Chondrocyte (in vitro differentiated cells): ENCODE measurements around the gene ARHGAP27. TPM values are rescaled to one million over a fixed set of nuclear protein-coding genes. Genes with fewer than 3 reads are reported as not detected.
A peak's percentile ranks its signal among the peaks of the same experiment; 100 is the strongest.

Source experiments
- DNase-seq: peaks from one replicate; pipeline ENCODE4 v3.0.0; 2021; ENCODE audit warnings: mixed read lengths, low spot score
- H3K27ac Mint-ChIP-seq: one replicate; pipeline ENCODE4 v1.8.0; 2021; ENCODE audit warnings: mild to moderate bottlenecking, moderate library complexity, mixed read lengths; ENCODE audit not compliant: unreplicated experiment
- H3K27me3 Mint-ChIP-seq: 2 replicates; pipeline ENCODE4 v1.8.0; 2021; ENCODE audit warnings: low read depth, mixed read lengths
- H3K36me3 Mint-ChIP-seq: 2 replicates; pipeline ENCODE4 v1.8.0; 2021; ENCODE audit warnings: low read depth, mixed read lengths
- H3K4me1 Mint-ChIP-seq: 2 replicates; pipeline ENCODE4 v1.8.0; 2021; ENCODE audit warnings: low read depth, mild to moderate bottlenecking, mixed read lengths
- H3K4me3 Mint-ChIP-seq: one replicate; pipeline ENCODE4 v1.8.0; 2021; ENCODE audit warnings: mild to moderate bottlenecking, moderate library complexity, mixed read lengths; ENCODE audit not compliant: unreplicated experiment
- H3K9me3 Mint-ChIP-seq: 2 replicates; pipeline ENCODE4 v1.8.0; 2021; ENCODE audit warnings: low read depth, mixed read lengths
- CTCF ChIP-seq: fragments of 200-600 bp; sonication (generic); IDR thresholded peaks from 2 replicates; pipeline ENCODE4 v1.5.0; 2021; ENCODE audit warnings: antibody characterized with exemption, mild to moderate bottlenecking, moderate library complexity
- total RNA-seq: library from RNA; stranded (reverse); gene quantifications from 3 replicates; pipeline ENCODE4 v1.2.1, GENCODE V29; 2021

Gene ARHGAP27
- total RNA-seq, 1 donor from 2014 or later: 2.0 TPM

- Mint-ChIP-seq H3K4me1 (peaks cover 24% of the 10 kb centered on the region), H3K36me3 (peaks cover 4% of the 10 kb centered on the region), H3K9me3 (no peaks in the 10 kb centered on the region), H3K27ac (no peak overlapping the region), H3K4me3 (peak overlapping the region; percentile 19), H3K27me3 (peaks cover 21% of the 10 kb centered on the region)
- no peak for DNase-seq
- TF ChIP-seq CTCF: no peak
Measured at GRCh38 chr17:45433159-45433535, 477 bp upstream of the ARHGAP27 start.

- no peak for DNase-seq
- Mint-ChIP-seq H3K27ac (no peak overlapping the region), H3K9me3 (no peaks in the 10 kb centered on the region), H3K36me3 (peaks cover 2% of the 10 kb centered on the region), H3K27me3 (peaks cover 25% of the 10 kb centered on the region), H3K4me1 (peaks cover 24% of the 10 kb centered on the region), H3K4me3 (peak overlapping the region; percentile 69)
- no peak for TF ChIP-seq CTCF
Measured at GRCh38 chr17:45431531-45432404, 902 bp downstream of the ARHGAP27 start.

GRCh38 chr17:45430738-45431530 is 1.7 kb downstream of the ARHGAP27 start:
- Mint-ChIP-seq H3K36me3 (peaks cover 2% of the 10 kb centered on the region), H3K9me3 (no peaks in the 10 kb centered on the region), H3K4me1 (peaks cover 24% of the 10 kb centered on the region), H3K4me3 (peak overlapping the region; percentile 57), H3K27me3 (peaks cover 29% of the 10 kb centered on the region), H3K27ac (no peak overlapping the region)
- TF ChIP-seq CTCF: no peak
- DNase-seq: no peak

GRCh38 chr17:45430006-45430737 is 2.5 kb downstream of the ARHGAP27 start:
- Mint-ChIP-seq H3K4me1 (peaks cover 24% of the 10 kb centered on the region), H3K27me3 (peaks cover 29% of the 10 kb centered on the region), H3K4me3 (peak overlapping the region; percentile 57), H3K27ac (no peak overlapping the region), H3K9me3 (no peaks in the 10 kb centered on the region), H3K36me3 (no peaks in the 10 kb centered on the region)
- no peak for TF ChIP-seq CTCF
- no peak for DNase-seq
